Astrocyte of the hippocampus (primary cell): ENCODE results near the gene ATG16L2.
A peak's percentile ranks its signal among the peaks of the same experiment; 100 is the strongest.
"Not testable (repeated sequence)": the region's sequence is repeated elsewhere in the genome, so short reads cannot be mapped to it uniquely, and the experiment has no call there.

Experiments used
- DNase-seq: peaks from one replicate; pipeline ENCODE4 v3.0.0; 2011; ENCODE audit warnings: low read depth, low spot score

Gene ATG16L2

DNA sequence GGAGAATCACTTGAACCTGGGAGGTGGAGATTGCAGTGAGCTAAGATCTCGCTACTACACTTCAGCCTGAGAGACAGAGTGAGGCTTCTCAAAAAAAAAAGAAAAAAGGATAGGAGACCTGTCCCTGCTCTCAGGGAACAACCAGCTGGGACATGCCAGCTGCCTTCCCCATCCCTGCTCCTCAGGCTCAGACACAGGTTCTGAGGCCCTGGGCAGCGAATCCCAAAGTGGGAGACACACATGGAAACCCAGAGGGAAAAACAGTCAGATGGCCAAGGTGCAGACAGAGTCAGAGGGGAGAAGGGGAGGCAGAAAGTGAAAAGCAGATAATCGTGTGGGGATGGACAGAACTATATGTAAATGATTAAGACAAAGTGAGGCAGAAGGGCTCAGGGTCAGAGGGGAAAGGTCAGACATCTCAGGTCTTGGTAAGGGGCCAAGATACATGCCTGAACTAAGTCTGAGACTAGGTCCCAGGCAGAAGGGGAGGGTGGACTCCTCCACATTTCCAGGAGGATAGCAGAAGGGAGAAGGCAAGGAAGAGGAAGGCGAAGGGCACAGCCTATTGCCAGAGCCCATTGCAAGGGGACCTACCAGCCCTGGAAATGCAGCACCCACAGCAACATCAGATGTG, 34.6 kb upstream of the ATG16L2 start:
- DNase-seq, result no peak

DNA sequence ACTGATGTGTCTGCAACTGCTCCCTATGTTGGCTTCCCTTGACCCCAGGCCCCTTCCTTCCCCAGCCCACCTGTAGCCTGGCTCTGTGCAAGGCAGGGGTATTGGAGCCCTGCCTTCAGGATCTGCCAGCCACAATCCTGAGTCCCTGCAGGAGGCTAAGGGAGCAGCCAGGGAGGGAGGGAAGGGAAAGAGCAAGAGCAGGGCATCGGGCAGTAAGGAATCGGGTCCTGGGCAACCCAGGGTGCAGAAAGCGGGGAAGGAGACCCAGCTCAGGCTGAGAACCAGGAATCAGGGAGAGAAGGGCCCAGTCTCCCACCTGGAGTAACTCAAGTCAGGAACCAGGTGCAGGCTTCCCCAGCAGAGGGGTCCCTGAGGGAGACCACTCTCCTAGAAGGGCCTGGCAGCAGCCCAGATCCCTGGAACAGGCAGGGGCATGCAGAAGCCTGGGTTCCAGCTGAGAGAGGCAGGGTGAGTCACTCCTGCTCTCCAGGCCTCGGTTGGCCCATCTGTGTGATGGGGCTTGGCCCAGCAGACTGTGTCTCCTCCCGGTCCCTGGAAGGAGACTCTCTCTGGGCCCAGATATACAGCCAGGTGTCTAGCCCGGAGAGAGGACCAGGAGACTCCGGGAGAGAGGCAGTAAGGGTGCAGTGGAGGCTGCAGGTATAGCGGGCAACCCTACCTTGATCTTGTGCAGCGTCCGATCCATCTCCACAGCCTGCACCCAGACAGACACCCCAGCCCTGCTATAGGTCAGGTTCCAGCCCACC, 33.7 kb upstream of the ATG16L2 start:
- DNase-seq, result no peak

DNA sequence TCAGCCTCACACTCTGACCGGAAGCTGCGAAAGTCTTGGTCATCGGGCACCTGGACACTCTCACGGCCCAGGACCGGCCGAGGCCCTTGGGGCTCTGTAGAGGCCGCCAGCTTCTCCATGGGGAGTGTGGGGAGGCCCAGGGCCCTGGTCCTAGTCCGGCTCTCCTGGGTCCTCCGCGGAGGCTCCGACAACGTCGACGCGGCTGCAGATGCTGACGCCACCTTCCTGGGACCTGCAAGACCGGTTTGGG, 33.2 kb upstream of the ATG16L2 start:
- no peak for DNase-seq

GRCh38 chr11:72781313-72782080, 32.7 kb upstream of the ATG16L2 start:
- peak; percentile 60 for DNase-seq

- DNase-seq, result no peak
Measured at GRCh38 chr11:72782081-72782920, 31.9 kb upstream of the ATG16L2 start.

- DNase-seq, result no peak
Measured at GRCh38 chr11:72783144-72783905, 30.9 kb upstream of the ATG16L2 start.

DNA sequence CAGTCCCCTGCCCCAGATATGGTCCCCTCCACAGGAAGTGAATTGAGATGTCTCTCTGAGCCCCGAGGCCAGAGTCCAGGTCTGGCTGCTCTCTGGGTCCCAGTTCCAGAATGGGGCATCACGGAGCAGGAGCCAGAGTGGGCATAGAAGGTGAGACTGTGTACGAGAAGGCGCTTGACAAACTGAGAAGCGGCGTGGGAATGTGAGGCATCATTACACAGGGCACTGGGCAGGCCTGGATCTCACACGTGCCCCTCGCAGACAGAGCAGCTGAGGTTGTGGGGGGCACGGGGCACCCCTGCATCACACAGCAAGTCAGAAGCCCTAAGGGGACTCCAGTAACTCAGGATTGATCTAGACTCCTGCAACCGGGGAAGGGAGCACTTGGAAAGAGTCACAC, 29.5 kb upstream of the ATG16L2 start:
- no peak for DNase-seq

- DNase-seq, result no peak
Measured at GRCh38 chr11:72786305-72787215, 27.7 kb upstream of the ATG16L2 start.

DNA sequence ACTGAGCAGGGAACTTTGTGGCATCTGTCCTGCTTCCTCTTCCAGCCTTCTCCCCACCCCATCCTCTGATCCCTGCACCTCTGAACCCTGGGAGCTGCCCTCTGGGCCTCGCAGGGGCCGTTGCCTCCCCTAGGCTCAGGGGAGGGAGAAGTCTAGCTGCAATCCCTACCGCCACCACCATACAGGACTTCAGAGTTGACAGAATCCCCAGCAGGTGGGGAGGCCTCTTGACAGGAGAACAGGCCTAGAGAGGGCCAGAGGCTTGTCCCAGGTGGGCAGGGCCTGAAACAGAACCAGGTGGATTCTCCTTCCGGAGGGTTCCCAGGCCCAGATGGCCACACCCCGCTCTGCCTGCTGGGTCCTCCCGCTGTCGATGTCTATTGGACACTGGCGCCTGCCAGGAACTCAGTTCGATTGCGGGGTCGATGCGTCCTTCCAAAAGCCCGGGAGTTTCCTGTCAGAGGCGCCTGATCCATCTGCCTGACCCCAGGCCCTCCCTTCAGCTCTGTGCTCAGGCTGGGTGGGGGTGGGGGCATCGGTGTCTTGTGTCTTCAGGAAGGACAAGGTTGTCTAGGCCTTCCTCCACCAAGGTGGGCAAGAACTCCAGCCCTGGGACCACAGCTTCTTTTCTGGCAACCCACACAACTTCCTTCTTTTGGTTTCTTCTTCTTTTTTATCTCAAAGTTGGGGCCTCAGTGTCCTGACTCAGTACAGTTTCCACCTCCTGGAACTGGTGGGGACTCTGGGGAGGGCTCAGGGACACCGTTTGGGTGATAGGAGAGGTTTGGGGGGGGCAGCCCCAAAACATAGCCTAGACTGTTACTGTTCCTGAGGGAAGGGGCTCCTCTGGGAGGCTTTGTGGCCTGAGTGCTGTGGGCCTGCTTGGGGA, 26.8 kb upstream of the ATG16L2 start:
- DNase-seq, result no peak

GRCh38 chr11:72788241-72788640, 26.0 kb upstream of the ATG16L2 start:
- DNase-seq, result no peak

- peak; percentile 39 for DNase-seq
Measured at GRCh38 chr11:72789493-72790131, 24.6 kb upstream of the ATG16L2 start.

DNA sequence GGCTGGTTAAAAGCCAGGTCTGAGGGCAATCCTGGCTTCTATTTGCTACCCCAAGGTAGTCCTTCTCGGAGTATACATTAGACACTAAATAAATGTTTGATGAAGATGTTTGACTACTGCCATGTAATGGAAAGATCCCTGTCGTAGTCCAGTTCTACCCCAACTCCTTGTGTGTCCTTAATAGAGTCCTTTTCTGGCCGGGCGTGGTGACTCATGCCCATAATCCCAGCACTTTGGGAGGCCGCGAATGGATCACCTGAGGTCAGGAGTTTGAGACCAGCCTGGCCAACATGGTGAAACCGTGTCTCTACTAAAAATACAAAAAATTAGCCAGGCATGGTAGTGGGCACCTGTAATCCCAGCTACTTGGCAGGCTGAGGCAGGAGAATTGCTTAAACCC, 23.0 kb upstream of the ATG16L2 start:
- DNase-seq, result not testable (repeated sequence)

DNA sequence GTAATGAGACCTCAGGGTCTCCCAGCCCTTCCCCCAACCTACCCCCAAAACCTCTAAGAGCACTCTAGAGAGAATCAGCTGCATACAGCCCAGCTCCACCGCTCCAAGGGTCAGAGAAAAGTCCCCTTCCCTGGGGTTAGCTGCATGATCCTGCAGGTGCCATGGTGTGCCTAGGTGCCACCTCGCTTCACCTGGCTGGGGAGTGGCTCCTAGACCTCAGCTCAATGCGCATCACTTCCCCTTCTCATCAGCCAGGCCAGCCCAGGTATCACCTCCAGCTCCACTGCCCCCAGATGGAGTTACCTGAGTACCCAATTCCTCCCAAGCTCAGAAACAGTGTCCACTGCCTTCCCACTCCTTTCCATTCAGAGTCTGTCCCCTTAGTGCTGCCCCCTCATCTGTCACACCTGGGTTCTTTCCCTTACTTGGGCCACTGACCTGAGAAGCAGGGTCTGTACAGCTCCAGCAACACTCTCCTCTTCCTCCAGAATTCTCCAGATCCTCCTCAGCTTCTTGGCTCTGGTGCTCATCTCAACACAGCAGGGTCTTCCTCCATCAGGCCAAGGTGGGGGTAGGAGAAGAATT, 21.7 kb upstream of the ATG16L2 start:
- DNase-seq, result no peak

- DNase-seq, result no peak
Measured at GRCh38 chr11:72793076-72793424, 21.2 kb upstream of the ATG16L2 start.

DNA sequence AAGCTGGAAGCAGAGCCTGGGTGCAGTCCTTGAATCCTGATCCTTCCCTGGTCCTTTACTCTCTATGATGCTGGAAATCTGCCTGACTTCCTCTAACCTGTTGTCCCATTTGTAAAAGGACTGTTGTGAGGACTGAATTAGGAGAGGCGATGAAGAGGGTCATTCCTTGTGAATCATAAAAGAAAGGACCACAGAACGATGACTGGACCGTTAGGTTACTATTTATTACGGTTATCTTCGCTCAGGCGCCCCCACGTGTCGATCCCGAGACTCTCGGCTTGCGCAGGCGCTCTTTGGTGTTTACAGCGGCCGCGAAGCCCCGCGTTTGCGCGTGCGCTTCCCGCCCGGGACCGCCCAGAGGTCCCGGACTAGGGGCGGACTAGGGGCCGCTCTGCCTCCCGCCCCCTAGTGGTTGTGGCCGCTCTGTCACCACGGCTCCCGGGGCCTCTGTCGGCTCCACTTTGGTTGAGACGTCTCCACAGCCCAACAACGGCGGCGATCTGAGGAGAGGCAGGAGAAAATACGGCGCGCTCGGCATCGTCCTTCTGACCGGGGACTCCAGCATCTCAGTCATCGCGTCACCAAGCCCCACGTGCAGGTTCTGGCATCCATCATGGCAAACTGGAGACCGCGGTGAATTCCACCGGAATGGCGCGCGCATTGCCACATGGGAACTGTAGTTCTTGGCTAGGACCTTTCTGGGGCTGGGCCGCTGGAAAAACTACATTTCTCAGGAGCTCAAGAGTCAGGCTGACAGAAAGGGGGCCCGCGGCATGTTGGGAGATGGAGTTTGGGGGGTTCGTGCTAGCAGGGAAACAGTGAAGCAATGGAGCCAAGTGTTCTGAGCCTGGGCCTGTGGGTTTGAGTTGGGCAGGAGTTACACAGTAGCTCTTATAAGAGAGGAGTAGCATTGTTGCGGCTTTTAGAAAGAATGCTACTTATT, 20.5 kb upstream of the ATG16L2 start, which contains the start of gene STARD10:
STARD10 (minus strand) TSS at position 623 of the 943 bp plus-strand sequence. CDS start 12,866 bp downstream, outside the sequence.
- DNase-seq, result peak; percentile 99

DNA sequence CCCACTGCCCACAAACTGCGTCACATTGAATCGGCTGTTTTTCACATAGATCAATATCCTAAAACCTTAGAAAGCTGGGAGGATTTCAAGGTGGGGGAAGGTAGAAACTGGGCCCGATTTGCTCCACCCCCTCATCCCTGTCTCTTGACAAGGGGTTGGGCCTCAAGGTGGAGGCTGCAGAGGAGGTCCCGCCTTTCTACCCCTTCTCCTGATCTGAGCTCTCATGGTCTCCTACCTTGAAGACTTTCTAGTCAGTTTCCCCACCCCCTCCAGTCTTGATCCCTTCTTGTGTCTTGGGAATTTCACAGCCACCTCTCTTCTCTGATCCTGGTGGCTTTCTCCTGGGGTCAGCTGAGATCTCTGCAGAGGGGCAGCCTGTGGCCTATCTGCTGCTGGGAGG, 15.8 kb upstream of the ATG16L2 start:
- no peak for DNase-seq

GRCh38 chr11:72799441-72799840, 14.8 kb upstream of the ATG16L2 start:
- DNase-seq, result no peak
